Left ventricle myocardium inferior (tissue), 1 donor: ENCODE measurements around the gene RSPH6A. TPM values are rescaled to one million over a fixed set of nuclear protein-coding genes. Genes with fewer than 3 reads are reported as not detected.
A peak's percentile ranks its signal among the peaks of the same experiment; 100 is the strongest.

Source experiments
- DNase-seq: peaks from one replicate; pipeline ENCODE4 v3.0.0-alpha.2; 2020
- H3K27ac ChIP-seq: fragments of 200-600 bp; replicated peaks from 2 replicates; pipeline ENCODE4 v1.8.0; 2021
- H3K27me3 ChIP-seq: fragments of 200-600 bp; 2 replicates; pipeline ENCODE4 v1.8.0; 2021; ENCODE audit warnings: low read depth
- H3K36me3 ChIP-seq: fragments of 200-600 bp; 2 replicates; pipeline ENCODE4 v1.8.0; 2021
- H3K4me1 ChIP-seq: fragments of 200-600 bp; 2 replicates; pipeline ENCODE4 v1.8.0; 2021
- H3K4me3 ChIP-seq: fragments of 200-600 bp; 2 replicates; pipeline ENCODE4 v1.8.0; 2021; ENCODE audit warnings: mild to moderate bottlenecking, moderate library complexity
- H3K9me3 ChIP-seq: fragments of 200-600 bp; replicated peaks from 2 replicates; pipeline ENCODE4 v1.8.0; 2021
- CTCF ChIP-seq: fragments of 200-600 bp; IDR thresholded peaks from 2 replicates; pipeline ENCODE4 v1.8.0; 2021; ENCODE audit warnings: antibody characterized with exemption, mild to moderate bottlenecking, borderline replicate concordance
- intact Hi-C: fragments of 100-400 bp; cut with micrococcal nuclease; formaldehyde crosslinking; loops from one replicate; pipeline ENCODE4 v1.11.0; 2022
- total RNA-seq: library from RNA; stranded (reverse); fragmentation: NEBNext Ultra II Directional; extraction: Animal tissue kit (Norgen Biotek cat#: 25700); gene quantifications from one replicate; pipeline ENCODE4 v1.2.1, GENCODE V29; 2021
- donor health status: DM: no; HTN: yes; CAD: no; lungs with severe emphysema.

Gene RSPH6A
- total RNA-seq, 1 donor from 2014 or later, result not detected

GRCh38 chr19:45820413-45821102 lies 5.5 kb upstream of the RSPH6A start:
- H3K27me3 ChIP-seq, result no peaks in the 10 kb centered on the region
- no peak for DNase-seq
- no peaks in the 10 kb centered on the region for H3K9me3 ChIP-seq
- no peak for TF ChIP-seq CTCF
- no peak overlapping the region for H3K4me3 ChIP-seq
- peaks cover 52% of the 10 kb centered on the region for H3K36me3 ChIP-seq
- H3K4me1 ChIP-seq, result peaks cover 21% of the 10 kb centered on the region
- H3K27ac ChIP-seq, result no peak overlapping the region
- intact Hi-C loops, result no loop called here

GRCh38 chr19:45819769-45820168 lies 4.7 kb upstream of the RSPH6A start:
- Histone ChIP-seq H3K9me3 (no peaks in the 10 kb centered on the region), H3K27ac (no peak overlapping the region), H3K4me3 (no peak overlapping the region), H3K27me3 (peaks cover 8% of the 10 kb centered on the region), H3K36me3 (peaks cover 44% of the 10 kb centered on the region), H3K4me1 (peaks cover 29% of the 10 kb centered on the region)
- no peak for TF ChIP-seq CTCF
- DNase-seq, result no peak
- intact Hi-C loops, result no loop called here

- H3K27me3 ChIP-seq, result peaks cover 11% of the 10 kb centered on the region
- no peak overlapping the region for H3K27ac ChIP-seq
- H3K4me1 ChIP-seq, result peaks cover 27% of the 10 kb centered on the region
- H3K36me3 ChIP-seq, result peaks cover 26% of the 10 kb centered on the region
- H3K9me3 ChIP-seq, result no peaks in the 10 kb centered on the region
- no peak for DNase-seq
- no peak overlapping the region for H3K4me3 ChIP-seq
- intact Hi-C loops, result no loop called here
- no peak for TF ChIP-seq CTCF
Measured at GRCh38 chr19:45817725-45818301, 2.7 kb upstream of the RSPH6A start.

GRCh38 chr19:45817010-45817724 lies 2.1 kb upstream of the RSPH6A start:
- Histone ChIP-seq H3K9me3 (no peaks in the 10 kb centered on the region), H3K36me3 (peaks cover 20% of the 10 kb centered on the region), H3K4me1 (peaks cover 27% of the 10 kb centered on the region), H3K27me3 (peaks cover 11% of the 10 kb centered on the region), H3K4me3 (no peak overlapping the region), H3K27ac (no peak overlapping the region)
- peak; percentile 96 for TF ChIP-seq CTCF
- DNase-seq, result peak; percentile 93
- intact Hi-C loops, result no loop called here

GRCh38 chr19:45816236-45817009 lies 1.3 kb upstream of the RSPH6A start:
- peak overlapping the region; percentile 66 for H3K4me3 ChIP-seq

More at GRCh38 chr19:45816236-45817009, 1.3 kb upstream of the RSPH6A start:
- H3K27ac ChIP-seq, result peak overlapping the region; percentile 15
- intact Hi-C loops, result no loop called here
- peaks cover 11% of the 10 kb centered on the region for H3K27me3 ChIP-seq
- H3K4me1 ChIP-seq, result peaks cover 27% of the 10 kb centered on the region
- no peaks in the 10 kb centered on the region for H3K9me3 ChIP-seq
- no peak for TF ChIP-seq CTCF
- H3K36me3 ChIP-seq, result peaks cover 17% of the 10 kb centered on the region
- no peak for DNase-seq
